GM12875 (cell line): ENCODE measurements around the gene EFNA1.
"Not testable (repeated sequence)": the region's sequence is repeated elsewhere in the genome, so short reads cannot be mapped to it uniquely, and the experiment has no call there.

Source experiments
- H3K4me3 ChIP-seq: one replicate; pipeline ENCODE4 v1.5.1; 2011; ENCODE audit warnings: low read depth, low read length, control low read depth
- TF ChIP-seq, protein P1 (sequence below): IDR thresholded peaks from 2 replicates; pipeline ENCODE4 v1.5.1; 2011; ENCODE audit warnings: low read depth, mild to moderate bottlenecking, control low read depth, inconsistent platforms, low read length, moderate library complexity, borderline replicate concordance; ENCODE audit not compliant: insufficient read depth

Gene EFNA1

DNA sequence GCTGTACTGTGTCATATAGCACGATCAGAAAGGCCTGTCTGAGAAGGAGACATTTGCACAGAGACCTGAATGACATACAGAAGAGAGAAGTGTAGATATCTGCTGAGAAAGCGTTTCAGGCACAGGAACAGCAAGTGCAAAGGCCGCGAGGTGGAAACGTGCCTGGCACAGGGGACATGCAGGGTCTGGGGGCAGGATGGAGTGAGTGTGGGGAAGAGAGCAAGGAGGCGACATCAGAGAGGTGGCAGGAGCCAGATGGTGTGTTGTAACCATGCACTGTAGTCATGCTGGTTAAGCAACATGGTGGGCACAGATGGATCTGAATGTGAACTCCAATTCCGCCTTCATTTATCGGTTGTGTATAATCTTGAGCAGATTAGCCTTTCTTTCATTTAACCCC is 32.5 kb downstream of the EFNA1 start:
- H3K4me3 ChIP-seq = no peak overlapping the region
- TF ChIP-seq, protein P1, sequence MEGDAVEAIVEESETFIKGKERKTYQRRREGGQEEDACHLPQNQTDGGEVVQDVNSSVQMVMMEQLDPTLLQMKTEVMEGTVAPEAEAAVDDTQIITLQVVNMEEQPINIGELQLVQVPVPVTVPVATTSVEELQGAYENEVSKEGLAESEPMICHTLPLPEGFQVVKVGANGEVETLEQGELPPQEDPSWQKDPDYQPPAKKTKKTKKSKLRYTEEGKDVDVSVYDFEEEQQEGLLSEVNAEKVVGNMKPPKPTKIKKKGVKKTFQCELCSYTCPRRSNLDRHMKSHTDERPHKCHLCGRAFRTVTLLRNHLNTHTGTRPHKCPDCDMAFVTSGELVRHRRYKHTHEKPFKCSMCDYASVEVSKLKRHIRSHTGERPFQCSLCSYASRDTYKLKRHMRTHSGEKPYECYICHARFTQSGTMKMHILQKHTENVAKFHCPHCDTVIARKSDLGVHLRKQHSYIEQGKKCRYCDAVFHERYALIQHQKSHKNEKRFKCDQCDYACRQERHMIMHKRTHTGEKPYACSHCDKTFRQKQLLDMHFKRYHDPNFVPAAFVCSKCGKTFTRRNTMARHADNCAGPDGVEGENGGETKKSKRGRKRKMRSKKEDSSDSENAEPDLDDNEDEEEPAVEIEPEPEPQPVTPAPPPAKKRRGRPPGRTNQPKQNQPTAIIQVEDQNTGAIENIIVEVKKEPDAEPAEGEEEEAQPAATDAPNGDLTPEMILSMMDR = no peak

DNA sequence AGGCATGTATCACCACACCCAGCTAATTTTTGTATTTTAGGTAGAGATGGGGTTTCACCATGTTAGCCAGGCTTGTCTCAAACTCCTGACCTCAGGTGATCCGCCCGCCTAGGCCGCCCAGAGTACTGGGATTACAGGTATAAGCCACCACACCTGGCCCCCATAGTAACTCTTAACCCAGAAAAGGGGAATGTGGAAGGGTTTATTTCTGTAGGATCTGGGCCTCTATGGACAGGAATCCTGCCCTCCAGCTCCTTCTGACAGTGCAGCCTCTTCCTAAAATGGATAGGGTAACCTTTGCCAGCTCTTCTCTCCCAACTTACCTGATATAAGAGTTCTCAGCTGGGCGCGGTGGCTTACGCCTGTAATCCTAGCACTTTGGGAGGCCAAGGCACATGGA is 35.0 kb downstream of the EFNA1 start:
- not testable (repeated sequence) for H3K4me3 ChIP-seq

DNA sequence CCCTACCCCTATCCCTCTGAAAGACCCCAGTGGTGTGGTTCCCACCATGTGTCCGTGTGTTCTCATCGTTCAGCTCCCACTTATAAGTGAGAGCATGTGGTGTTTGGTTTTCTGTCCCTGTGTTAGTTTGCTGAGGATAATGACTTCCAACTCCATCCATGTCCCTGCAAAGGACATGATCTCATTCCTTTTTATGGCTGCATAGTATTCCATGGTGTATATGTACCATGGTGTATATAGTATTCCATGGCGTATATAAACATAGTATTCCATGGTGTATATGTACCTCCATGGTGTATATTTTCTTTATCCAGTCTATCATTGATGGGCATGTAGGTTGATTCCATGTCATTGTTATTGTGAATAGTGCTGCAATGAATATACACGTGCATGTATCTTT is 36.1 kb downstream of the EFNA1 start:
- not testable (repeated sequence) for H3K4me3 ChIP-seq

DNA sequence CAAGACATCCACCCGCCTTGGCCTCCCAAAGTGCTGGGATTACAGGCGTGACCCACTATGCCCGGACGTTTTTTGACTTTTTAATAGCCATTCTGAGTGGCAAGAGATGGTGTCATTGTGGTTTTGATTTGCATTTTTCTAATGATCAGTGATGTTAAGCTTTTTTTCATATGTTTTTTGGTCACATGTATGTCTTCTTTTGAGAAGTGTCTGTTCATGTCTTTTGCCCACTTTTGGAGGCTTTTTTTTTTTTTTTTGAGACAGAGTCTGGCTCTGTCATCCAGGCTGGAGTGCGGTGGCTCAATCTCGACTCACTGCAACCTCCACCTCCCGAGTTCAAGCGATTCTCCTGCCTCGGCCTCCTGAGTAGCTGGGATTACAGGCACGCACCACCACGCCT is 36.9 kb downstream of the EFNA1 start:
- H3K4me3 ChIP-seq = not testable (repeated sequence)

DNA sequence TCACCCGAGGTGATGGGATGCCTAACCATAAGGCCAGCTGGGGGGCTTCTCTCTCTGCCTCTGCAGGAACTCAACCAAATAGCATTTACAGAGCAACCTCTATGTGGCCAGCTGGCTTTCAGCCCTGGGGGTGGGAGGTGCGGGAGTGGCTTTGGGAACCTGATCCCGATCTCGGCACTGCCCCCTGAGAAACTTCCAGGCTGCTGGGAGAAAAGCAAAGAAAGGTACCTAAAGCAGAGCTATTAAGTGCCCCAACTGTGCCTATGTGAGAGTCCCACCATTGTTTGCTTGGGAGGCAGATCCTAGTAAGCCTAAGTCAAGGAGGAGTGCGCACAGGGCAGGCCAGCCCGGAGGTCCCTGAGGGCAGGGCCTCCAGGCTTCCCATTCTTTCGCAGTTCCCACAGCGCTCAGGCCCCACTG is 38.4 kb downstream of the EFNA1 start:
- TF ChIP-seq, protein P1 = no peak
- no peak overlapping the region for H3K4me3 ChIP-seq

DNA sequence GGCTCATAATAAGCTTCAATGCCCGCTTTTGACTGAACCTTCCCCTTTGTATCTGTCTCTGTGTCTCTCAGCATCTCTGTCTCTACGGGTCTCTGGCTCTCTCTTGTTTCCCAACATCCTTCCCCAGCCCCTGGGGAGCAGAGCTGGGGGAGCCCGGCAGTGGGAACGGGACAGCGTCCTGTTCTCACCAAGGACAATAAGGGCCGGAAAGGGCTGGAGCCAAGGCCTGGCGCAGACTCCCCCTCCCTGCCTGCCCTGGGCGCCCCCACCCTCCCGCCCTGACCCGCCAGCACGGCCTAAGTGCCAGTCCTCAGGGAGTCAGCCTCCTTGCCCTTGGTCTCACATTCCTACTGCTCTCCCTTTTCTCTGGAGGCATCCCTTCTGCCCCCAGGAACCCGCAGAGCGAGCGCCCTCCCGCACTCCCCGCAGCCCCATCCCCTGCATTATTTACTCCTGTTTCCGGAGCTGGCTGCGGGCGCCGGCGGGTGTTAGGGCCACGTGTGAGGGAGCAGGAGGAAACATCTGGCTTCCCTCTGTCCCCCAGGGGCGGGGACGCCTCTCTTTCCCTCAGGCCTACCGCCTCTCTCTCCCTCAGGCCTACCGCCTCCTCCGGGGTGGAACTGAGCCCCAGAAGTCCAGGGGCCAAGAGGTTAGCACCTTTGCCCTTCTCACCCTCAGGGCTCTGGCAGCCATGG is 38.9 kb downstream of the EFNA1 start:
- TF ChIP-seq, protein P1 = no peak
- no peak overlapping the region for H3K4me3 ChIP-seq

DNA sequence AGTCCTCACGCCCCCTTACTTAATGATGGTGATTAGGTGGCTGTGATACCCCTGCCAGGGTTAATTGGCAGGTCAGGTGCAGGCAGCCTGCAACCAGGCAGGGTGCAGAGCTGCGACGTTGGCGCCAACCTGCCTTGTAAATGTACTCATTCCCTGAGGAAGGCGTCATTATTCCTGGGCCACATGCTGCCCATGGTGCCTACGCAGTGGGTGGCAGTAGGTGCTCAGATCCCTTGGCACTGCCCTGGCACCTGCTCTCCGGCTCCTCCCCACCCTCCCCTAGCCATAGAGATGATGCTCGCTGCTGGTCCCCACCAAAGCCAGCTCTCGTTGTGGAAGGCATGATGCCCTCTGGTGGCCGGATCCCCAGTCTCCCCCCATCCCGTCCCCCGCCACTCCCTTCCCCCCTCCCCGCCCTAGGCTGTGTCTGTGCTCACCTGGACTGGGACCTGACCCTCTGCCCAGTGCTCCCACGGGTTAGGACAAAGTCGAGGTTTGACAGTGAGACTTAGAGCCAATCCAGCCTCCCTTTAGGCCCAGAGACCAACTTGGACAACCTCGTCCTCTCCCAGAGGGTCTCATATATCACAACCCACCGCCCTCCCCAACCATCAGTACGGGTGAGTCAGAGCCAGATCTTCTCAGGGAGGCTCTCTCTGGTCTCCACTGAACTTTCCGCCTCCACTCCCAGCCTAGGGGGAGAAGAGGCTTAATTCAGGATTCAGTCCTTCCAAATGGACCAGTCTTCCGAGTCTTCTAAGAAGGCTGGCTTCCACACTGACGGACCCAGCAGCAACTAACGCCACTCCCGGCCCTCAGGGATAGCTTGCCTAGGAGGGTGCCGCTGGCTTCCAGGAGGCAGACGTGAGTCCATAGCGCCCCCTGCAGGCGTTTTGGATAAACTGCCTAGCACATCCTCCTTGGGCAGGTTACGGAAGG is 39.8 kb downstream of the EFNA1 start:
- TF ChIP-seq, protein P1 = peak; percentile 91
- H3K4me3 ChIP-seq = no peak overlapping the region

DNA sequence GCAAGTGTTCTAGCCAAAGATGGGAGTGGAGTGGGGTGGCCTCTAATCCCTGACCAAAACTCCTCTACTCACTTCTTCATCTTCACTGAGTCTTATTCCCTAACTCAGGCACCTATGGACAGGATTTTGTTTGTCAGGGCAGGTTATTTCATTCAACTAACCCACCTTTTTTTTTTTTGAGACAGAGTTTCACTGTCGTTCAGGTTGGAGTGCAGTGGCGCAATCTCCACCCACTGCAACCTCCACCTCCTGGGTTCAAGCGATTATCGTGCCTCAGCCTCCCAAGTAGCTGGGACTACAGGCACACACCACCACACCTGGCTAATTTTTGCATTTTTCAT is 40.4 kb downstream of the EFNA1 start:
- H3K4me3 ChIP-seq = not testable (repeated sequence)

DNA sequence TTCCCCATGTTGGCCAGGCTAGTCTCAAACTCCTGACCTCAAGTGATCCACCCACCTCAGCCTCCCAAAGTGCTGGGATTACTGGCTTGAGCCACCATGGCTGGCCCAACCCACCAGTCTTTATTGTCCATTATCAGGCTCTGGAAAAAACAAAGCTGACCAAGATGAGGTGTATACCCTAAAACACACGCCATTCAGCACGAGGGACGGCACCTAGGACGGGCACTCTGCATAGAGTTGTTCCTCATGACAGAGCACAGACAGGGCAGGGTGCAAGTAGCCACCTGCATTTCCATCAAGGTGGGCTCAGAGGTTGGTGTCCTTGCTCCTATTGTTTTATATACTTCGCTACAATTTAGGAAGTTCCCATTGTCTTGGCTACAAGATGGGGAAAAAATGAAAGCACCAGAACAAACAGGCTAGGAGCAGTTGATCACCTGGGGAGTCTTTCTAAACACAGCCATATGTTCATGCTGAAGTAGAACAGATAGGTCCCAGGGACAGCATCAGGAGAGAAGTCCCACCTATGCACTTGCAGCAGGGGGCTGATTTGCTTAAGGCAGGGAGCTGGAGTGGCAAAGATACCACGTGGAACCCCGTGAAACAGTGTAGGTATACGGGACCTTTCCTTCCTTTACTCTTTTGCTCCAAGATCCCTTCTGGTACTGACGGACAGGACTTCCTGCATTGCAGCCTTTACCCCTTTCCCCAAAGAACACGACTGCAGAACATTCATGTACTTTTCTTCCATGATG is 41.0 kb downstream of the EFNA1 start:
- no peak overlapping the region for H3K4me3 ChIP-seq
- TF ChIP-seq, protein P1 = no peak
